ENCODE measurements around the gene MYCBP.

GRCh38 chr1:38896169-38896568, 23.0 kb upstream of the MYCBP start:
- TF ChIP-seq POLR2A (IDR thresholded peaks at IDR 0.05) (no peak), POLR2AphosphoS5 (IDR thresholded peaks at IDR 0.05) (no peak)
- TF ChIP-seq, protein P1, sequence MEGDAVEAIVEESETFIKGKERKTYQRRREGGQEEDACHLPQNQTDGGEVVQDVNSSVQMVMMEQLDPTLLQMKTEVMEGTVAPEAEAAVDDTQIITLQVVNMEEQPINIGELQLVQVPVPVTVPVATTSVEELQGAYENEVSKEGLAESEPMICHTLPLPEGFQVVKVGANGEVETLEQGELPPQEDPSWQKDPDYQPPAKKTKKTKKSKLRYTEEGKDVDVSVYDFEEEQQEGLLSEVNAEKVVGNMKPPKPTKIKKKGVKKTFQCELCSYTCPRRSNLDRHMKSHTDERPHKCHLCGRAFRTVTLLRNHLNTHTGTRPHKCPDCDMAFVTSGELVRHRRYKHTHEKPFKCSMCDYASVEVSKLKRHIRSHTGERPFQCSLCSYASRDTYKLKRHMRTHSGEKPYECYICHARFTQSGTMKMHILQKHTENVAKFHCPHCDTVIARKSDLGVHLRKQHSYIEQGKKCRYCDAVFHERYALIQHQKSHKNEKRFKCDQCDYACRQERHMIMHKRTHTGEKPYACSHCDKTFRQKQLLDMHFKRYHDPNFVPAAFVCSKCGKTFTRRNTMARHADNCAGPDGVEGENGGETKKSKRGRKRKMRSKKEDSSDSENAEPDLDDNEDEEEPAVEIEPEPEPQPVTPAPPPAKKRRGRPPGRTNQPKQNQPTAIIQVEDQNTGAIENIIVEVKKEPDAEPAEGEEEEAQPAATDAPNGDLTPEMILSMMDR (IDR thresholded peaks at IDR 0.05): no peak
